ENCODE data around the gene CDKL1.

DNA sequence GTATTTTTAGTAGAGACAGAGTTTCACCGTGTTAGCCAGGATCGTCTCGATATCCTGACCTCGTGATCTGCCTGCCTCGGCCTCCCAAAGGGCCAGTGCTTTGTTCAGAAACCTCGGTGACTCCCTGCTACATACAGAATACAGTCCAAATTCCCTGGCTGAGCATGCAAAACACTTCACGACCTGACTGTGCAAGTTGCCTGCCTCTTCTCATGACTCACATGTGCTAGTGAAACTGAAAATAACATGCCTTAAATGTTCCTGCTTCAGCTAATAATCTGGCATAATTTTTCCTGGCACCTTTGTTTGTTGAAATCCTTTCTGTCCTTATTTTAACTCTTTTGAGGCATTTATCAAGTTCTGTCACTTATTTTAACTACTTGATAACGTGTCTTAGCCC lies 76.4 kb downstream of the CDKL1 start:
- no peak for TF ChIP-seq CTCF (IDR thresholded peaks at IDR 0.05; ENCODE audit: extremely low read depth in 1 of 2, insufficient read depth in 1 of 2, low read depth in 1 of 2, low read length in 2 of 2)
- TF ChIP-seq POLR2A (IDR thresholded peaks at IDR 0.05; ENCODE audit: low read depth, low read length), result no peak
- no peak for TF ChIP-seq EZH2 (IDR thresholded peaks at IDR 0.05; ENCODE audit: borderline replicate concordance, low read depth, low read length, severe bottlenecking)
- TF ChIP-seq POLR2AphosphoS5 (IDR thresholded peaks at IDR 0.05; ENCODE audit: insufficient read depth, low read depth, low read length), result no peak
- TF ChIP-seq, protein P1, sequence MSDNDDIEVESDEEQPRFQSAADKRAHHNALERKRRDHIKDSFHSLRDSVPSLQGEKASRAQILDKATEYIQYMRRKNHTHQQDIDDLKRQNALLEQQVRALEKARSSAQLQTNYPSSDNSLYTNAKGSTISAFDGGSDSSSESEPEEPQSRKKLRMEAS (IDR thresholded peaks at IDR 0.05; ENCODE audit: insufficient read depth, insufficient read length), result no peak
- no peak for TF ChIP-seq GATA2 (IDR thresholded peaks at IDR 0.05; ENCODE audit: insufficient read depth, insufficient read length, low read depth, low read length)
- TF ChIP-seq MYC (IDR thresholded peaks at IDR 0.05; ENCODE audit: low read depth, low read length), result no peak
- TF ChIP-seq JUN (IDR thresholded peaks at IDR 0.05; ENCODE audit: borderline replicate concordance, insufficient read depth, insufficient read length, low read depth), result no peak

Data from endothelial cell of umbilical vein (primary cell).